K562 (cell line): ENCODE data around the gene FPR1. TPM values are rescaled to one million over a fixed set of nuclear protein-coding genes. Genes with fewer than 3 reads are reported as not detected.

Source experiments
- ARNT ChIP-seq, 2 experiments: fragments of 450-650 bp; IDR thresholded peaks; 2 replicates each; pipeline ENCODE4 v1.6.1; 2016; ENCODE audit warnings: mild to moderate bottlenecking in 1 of 2
- FOXK2 ChIP-seq, 2 experiments: fragments of 450-650 bp; IDR thresholded peaks in 1 of 2; conservative IDR thresholded peaks in 1 of 2; 2 replicates each; pipeline ENCODE4 v1.6.1; 2016; ENCODE audit warnings: low read depth in 2 of 2, mild to moderate bottlenecking in 1 of 2
- IRF2 ChIP-seq: sonication (generic); formaldehyde crosslinking; IDR thresholded peaks from 2 replicates; pipeline ENCODE4 v1.8.1; 2022; ENCODE audit warnings: mild to moderate bottlenecking, missing genetic modification reagents
- KLF16 ChIP-seq: IDR thresholded peaks from 2 replicates; pipeline ENCODE4 v1.6.1; 2016; ENCODE audit warnings: antibody characterized with exemption
- OTX1 ChIP-seq: fragments of 450-650 bp; formaldehyde crosslinking; IDR thresholded peaks from 2 replicates; pipeline ENCODE4 v1.4.0; 2022; ENCODE audit warnings: mild to moderate bottlenecking
- POLR2A ChIP-seq: fragments of 450-650 bp; conservative IDR thresholded peaks from 2 replicates; pipeline ENCODE4 v1.6.1; 2016
- PYGO2 ChIP-seq: fragments of 450-650 bp; IDR thresholded peaks from 2 replicates; pipeline ENCODE4 v1.6.1; 2016; ENCODE audit warnings: mild to moderate bottlenecking, missing genetic modification characterization, moderate library complexity, missing compliant biosample characterization
- RAD21 ChIP-seq, 2 experiments: fragments of 250-450 bp in 1 of 2; fragments of 450-650 bp in 1 of 2; sonication (Bioruptor Pico) in 1 of 2; formaldehyde crosslinking in 1 of 2; IDR thresholded peaks in 1 of 2; conservative IDR thresholded peaks in 1 of 2; 2 replicates each; pipeline versions ENCODE4 v1.4.0 to v1.8.0; 2020 to 2022; ENCODE audit warnings: mild to moderate bottlenecking in 2 of 2, moderate library complexity in 1 of 2
- RUNX1 ChIP-seq: sonication (generic); IDR thresholded peaks from 2 replicates; pipeline ENCODE4 v1.6.1; 2016; ENCODE audit warnings: antibody characterized with exemption, low read depth
- SIN3B ChIP-seq: fragments of 450-650 bp; IDR thresholded peaks from 2 replicates; pipeline ENCODE4 v1.6.1; 2017; ENCODE audit warnings: low read depth, mild to moderate bottlenecking, moderate library complexity
- SIRT6 ChIP-seq: IDR thresholded peaks from one replicate; pipeline ENCODE4 v1.6.1; 2012; ENCODE audit warnings: low read depth, mild to moderate bottlenecking, control low read depth, inconsistent platforms, low read length, moderate library complexity
- SP2 ChIP-seq: IDR thresholded peaks from 2 replicates; pipeline ENCODE4 v1.6.1; 2011; ENCODE audit warnings: mild to moderate bottlenecking, low read depth, low read length, moderate library complexity; ENCODE audit not compliant: poor library complexity, severe bottlenecking; ENCODE audit errors: extremely low read depth
- ZNF282 ChIP-seq: sonication (generic); formaldehyde crosslinking; IDR thresholded peaks from 2 replicates; pipeline ENCODE4 v1.8.1; 2023; ENCODE audit warnings: missing genetic modification reagents
- ZNF316 ChIP-seq: fragments of 450-650 bp; IDR thresholded peaks from 2 replicates; pipeline ENCODE4 v1.6.1; 2016
- ZNF695 ChIP-seq: fragments of 450-650 bp; formaldehyde crosslinking; IDR thresholded peaks from 2 replicates; pipeline ENCODE4 v1.4.0; 2020; ENCODE audit warnings: mild to moderate bottlenecking, moderate library complexity
- ZNF76 ChIP-seq: fragments of 250-450 bp; sonication (Bioruptor Pico); IDR thresholded peaks from 2 replicates; pipeline ENCODE4 v1.4.0; 2020; ENCODE audit warnings: mild to moderate bottlenecking, moderate library complexity, borderline replicate concordance
- polyA plus RNA-seq, 8 experiments: library from polyadenylated mRNA; depleted of rRNA in 4 of 8; stranded (reverse) in 5 of 8; unstranded in 3 of 8; fragments of >200 nt; fragmentation: Nextera tagmentation in 2 of 8; fragmentation: Illumina TruSeq in 1 of 8; extraction: Ambion mirVana in 2 of 8; extraction: Trizol in 1 of 8; gene quantifications; 2 replicates each; pipeline versions ENCODE4 v1.2.1 to v1.2.3, GENCODE V29; 2011 to 2014; ENCODE audit warnings: inconsistent platforms in 1 of 8, missing spikeins in 1 of 8
- total RNA-seq, 7 experiments: library from RNA; depleted of rRNA in 6 of 7; stranded (reverse); fragments of >200 nt in 6 of 7; fragmentation: Illumina TruSeq in 2 of 7; extraction: Trizol in 2 of 7; gene quantifications; 2 replicates each; pipeline versions ENCODE4 v1.2.1 to v1.2.3, GENCODE V29; 2011 to 2021; ENCODE audit warnings: low replicate concordance in 1 of 7
- TF ChIP-seq, protein P1 (sequence below): sonication (generic); formaldehyde crosslinking; IDR thresholded peaks from 2 replicates; pipeline ENCODE4 v1.8.1; 2023; ENCODE audit warnings: mild to moderate bottlenecking, missing genetic modification reagents
- TF ChIP-seq, protein P2 (sequence below): sonication (generic); formaldehyde crosslinking; IDR thresholded peaks from 2 replicates; pipeline ENCODE4 v1.8.0; 2022; ENCODE audit warnings: missing genetic modification reagents, mild to moderate bottlenecking, borderline replicate concordance
- TF ChIP-seq, protein P3 (sequence below): fragments of 450-650 bp; IDR thresholded peaks from 2 replicates; pipeline ENCODE4 v1.6.1; 2016; ENCODE audit warnings: antibody characterized with exemption
- TF ChIP-seq, protein P4 (sequence below): fragments of 250-450 bp; sonication (Bioruptor Pico); IDR thresholded peaks from 2 replicates; pipeline ENCODE4 v1.9.0; 2021; ENCODE audit warnings: mild to moderate bottlenecking, inconsistent platforms
- TF ChIP-seq, protein P5 (sequence below): sonication (generic); formaldehyde crosslinking; IDR thresholded peaks from 2 replicates; pipeline ENCODE4 v1.8.0; 2022; ENCODE audit warnings: mild to moderate bottlenecking, missing genetic modification reagents

FPR1 gene
- total and polyA plus RNA-seq, 9 of the 15 experiments (the other 6 are each of a cell fraction or from before 2014, with no cell fraction given): 0.06 to 0.25 (median 0.14) TPM; not detected in 4

DNA sequence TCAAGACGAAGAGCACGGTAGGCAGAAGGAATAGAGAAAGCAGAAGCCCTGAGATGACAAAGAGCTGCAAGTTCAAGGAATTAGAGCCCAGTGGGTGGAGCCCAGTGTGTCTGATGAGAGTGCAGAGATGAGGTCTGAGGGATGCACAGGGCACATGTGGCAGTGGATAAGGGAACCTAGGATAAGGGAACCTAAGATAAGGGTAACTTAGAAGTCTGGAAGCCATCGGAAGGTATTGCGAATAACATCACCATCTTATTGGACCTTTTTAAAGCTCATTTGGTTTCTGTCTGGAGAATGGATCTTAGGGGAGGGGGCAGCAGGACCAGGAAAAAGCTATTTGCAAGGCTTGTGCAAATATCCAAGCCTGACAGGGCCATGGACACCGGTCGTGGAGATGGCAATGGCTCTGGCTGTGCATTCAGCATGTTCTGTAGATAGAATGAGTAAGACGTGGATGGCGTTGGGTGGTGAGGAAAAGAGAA, 44.6 kb upstream of the FPR1 start (continued):
- TF ChIP-seq, protein P1, sequence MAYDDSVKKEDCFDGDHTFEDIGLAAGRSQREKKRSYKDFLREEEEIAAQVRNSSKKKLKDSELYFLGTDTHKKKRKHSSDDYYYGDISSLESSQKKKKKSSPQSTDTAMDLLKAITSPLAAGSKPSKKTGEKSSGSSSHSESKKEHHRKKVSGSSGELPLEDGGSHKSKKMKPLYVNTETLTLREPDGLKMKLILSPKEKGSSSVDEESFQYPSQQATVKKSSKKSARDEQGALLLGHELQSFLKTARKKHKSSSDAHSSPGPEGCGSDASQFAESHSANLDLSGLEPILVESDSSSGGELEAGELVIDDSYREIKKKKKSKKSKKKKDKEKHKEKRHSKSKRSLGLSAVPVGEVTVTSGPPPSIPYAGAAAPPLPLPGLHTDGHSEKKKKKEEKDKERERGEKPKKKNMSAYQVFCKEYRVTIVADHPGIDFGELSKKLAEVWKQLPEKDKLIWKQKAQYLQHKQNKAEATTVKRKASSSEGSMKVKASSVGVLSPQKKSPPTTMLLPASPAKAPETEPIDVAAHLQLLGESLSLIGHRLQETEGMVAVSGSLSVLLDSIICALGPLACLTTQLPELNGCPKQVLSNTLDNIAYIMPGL (CRISPR knock-in tag): no peak
- TF ChIP-seq ZNF282 (no peak), RAD21 (CRISPR knock-in tag; conservative IDR thresholded peaks at IDR 0.05 in 1 of 2, IDR thresholded peaks at IDR 0.05 in 1 of 2) (0 out of 4 replicates have a peak, but pooled peaks of 1 of the 2 experiments have one; percentile 4), ZNF695 (CRISPR knock-in tag) (no peak), KLF16 (peak; percentile 88), OTX1 (CRISPR knock-in tag) (peak; percentile 80; the same call in 1 of the 2 replicates), SIRT6 (no peak), POLR2A (peak; percentile 59), SIN3B (no peak), IRF2 (CRISPR knock-in tag) (no peak), FOXK2 (conservative IDR thresholded peaks at IDR 0.05 in 1 of 2, IDR thresholded peaks at IDR 0.05 in 1 of 2; ENCODE audit: low read depth in 2 of 2) (peak; percentile 22 to 41; a peak in 1 of 4 replicates), RUNX1 (no peak), SP2 (no peak), ZNF316 (no peak), ARNT (IDR thresholded peaks at IDR 0.05) (peak; percentile 71 to 78; a peak in 2 of 4 replicates), ZNF76 (peak; percentile 81; the same call in 1 of the 2 replicates), PYGO2 (tag) (no peak)
- TF ChIP-seq, protein P2, sequence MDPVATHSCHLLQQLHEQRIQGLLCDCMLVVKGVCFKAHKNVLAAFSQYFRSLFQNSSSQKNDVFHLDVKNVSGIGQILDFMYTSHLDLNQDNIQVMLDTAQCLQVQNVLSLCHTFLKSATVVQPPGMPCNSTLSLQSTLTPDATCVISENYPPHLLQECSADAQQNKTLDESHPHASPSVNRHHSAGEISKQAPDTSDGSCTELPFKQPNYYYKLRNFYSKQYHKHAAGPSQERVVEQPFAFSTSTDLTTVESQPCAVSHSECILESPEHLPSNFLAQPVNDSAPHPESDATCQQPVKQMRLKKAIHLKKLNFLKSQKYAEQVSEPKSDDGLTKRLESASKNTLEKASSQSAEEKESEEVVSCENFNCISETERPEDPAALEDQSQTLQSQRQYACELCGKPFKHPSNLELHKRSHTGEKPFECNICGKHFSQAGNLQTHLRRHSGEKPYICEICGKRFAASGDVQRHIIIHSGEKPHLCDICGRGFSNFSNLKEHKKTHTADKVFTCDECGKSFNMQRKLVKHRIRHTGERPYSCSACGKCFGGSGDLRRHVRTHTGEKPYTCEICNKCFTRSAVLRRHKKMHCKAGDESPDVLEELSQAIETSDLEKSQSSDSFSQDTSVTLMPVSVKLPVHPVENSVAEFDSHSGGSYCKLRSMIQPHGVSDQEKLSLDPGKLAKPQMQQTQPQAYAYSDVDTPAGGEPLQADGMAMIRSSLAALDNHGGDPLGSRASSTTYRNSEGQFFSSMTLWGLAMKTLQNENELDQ (CRISPR knock-in tag): no peak
- TF ChIP-seq, protein P3, sequence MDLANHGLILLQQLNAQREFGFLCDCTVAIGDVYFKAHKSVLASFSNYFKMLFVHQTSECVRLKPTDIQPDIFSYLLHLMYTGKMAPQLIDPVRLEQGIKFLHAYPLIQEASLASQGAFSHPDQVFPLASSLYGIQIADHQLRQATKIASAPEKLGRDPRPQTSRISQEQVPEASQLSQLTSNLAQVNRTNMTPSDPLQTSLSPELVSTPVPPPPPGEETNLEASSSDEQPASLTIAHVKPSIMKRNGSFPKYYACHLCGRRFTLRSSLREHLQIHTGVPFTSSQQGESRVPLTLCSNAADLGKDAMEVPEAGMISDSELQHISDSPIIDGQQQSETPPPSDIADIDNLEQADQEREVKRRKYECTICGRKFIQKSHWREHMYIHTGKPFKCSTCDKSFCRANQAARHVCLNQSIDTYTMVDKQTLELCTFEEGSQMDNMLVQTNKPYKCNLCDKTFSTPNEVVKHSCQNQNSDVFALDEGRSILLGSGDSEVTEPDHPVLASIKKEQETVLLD: peak; percentile 78; the same call in 1 of the 2 replicates
- TF ChIP-seq, protein P4, sequence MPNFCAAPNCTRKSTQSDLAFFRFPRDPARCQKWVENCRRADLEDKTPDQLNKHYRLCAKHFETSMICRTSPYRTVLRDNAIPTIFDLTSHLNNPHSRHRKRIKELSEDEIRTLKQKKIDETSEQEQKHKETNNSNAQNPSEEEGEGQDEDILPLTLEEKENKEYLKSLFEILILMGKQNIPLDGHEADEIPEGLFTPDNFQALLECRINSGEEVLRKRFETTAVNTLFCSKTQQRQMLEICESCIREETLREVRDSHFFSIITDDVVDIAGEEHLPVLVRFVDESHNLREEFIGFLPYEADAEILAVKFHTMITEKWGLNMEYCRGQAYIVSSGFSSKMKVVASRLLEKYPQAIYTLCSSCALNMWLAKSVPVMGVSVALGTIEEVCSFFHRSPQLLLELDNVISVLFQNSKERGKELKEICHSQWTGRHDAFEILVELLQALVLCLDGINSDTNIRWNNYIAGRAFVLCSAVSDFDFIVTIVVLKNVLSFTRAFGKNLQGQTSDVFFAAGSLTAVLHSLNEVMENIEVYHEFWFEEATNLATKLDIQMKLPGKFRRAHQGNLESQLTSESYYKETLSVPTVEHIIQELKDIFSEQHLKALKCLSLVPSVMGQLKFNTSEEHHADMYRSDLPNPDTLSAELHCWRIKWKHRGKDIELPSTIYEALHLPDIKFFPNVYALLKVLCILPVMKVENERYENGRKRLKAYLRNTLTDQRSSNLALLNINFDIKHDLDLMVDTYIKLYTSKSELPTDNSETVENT (CRISPR knock-in tag): 0 out of 2 replicates have a peak, but pooled peaks have one; percentile 26
- TF ChIP-seq, protein P5, sequence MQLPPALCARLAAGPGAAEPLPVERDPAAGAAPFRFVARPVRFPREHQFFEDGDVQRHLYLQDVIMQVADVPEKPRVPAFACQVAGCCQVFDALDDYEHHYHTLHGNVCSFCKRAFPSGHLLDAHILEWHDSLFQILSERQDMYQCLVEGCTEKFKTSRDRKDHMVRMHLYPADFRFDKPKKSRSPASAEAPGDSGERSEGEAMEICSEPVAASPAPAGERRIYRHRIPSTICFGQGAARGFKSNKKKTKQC: no peak
